ENCODE measurements around the gene NAT8L. TPM values are rescaled to one million over a fixed set of nuclear protein-coding genes. Genes with fewer than 3 reads are reported as not detected.

NAT8L gene, protein sequence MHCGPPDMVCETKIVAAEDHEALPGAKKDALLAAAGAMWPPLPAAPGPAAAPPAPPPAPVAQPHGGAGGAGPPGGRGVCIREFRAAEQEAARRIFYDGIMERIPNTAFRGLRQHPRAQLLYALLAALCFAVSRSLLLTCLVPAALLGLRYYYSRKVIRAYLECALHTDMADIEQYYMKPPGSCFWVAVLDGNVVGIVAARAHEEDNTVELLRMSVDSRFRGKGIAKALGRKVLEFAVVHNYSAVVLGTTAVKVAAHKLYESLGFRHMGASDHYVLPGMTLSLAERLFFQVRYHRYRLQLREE
- total RNA-seq: not detected in 2 replicates

DNA sequence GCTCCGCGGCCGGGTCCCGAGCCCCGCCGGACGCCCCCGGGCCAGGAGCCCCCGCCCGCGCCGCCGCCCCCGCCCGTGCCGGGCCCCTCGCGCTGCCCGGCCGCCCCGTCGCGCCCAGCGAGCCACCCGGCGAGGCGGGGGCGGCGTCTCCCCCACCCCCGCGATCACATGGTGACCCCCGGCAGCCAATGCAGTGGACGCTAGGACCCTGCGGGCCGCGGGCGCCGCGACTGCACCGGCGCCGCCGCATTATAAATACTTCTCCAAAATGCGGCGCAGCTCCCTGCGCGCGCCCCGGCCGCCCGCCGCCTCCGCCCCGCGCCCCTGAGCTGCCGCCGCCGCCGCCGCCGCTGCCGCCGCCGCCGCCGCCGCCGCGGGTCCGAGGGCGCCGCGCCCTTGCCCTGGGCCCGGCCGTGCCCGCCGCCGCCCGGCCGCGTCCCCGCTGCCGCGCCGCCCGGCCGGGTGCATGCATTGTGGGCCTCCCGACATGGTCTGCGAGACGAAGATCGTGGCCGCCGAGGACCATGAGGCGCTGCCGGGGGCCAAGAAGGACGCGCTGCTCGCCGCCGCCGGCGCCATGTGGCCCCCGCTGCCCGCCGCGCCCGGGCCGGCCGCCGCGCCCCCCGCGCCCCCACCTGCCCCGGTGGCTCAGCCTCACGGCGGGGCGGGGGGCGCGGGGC, at the start of gene NAT8L:
NAT8L (plus strand) TSS at position 282 of the 680 bp plus-strand sequence; CDS start at position 467, 185 bp downstream.

Other genes with a start within 250 kb of the NAT8L start
- 47.0 and 49.6 TPM in 2 replicates for gene LETM1, start 203.2 kb upstream of the NAT8L start, total RNA-seq
- gene NSD2, start 187.9 kb upstream of the NAT8L start, total RNA-seq: 45.5 and 69.2 TPM in 2 replicates
- 19.2 and 28.0 TPM in 2 replicates for gene NELFA, start 50.4 kb upstream of the NAT8L start, total RNA-seq
- gene HAUS3, start 182.8 kb downstream of the NAT8L start, total RNA-seq: 6.6 and 13.5 TPM in 2 replicates
- 0.53 and 0.78 TPM in 2 replicates for gene POLN, start 182.8 kb downstream of the NAT8L start, total RNA-seq
- 18.6 and 39.8 TPM in 2 replicates for gene MXD4, start 202.8 kb downstream of the NAT8L start, total RNA-seq

Data from hair follicular keratinocyte (primary cell).